HepG2 (cell line): ENCODE measurements around the gene PLXNA4. TPM values are rescaled to one million over a fixed set of nuclear protein-coding genes. Genes with fewer than 3 reads are reported as not detected.

Experiments used
- ATAC-seq: fragments of 200-7000 bp; cut with Tn5 transposase; 3 replicates; pipeline ENCODE4 v1.9.1; 2020; ENCODE audit warnings: mild to moderate bottlenecking, moderate library complexity
- BruUV-seq: library from RNA; stranded (reverse); fragments of 400-500 nt; replicated peaks from 2 replicates; lab custom pipeline; 2021; lab: Mats Ljungman, UMichigan
- CTCF ChIA-PET: fragments of 300-600 bp; formaldehyde crosslinking; extraction: SDS; loops from one replicate; lab custom pipeline; 2021; ENCODE audit warnings: low total read pairs, inconsistent platforms, low intra/inter-chr PET ratio; lab: Yijun Ruan, JAX
- POLR2A ChIA-PET: fragments of 350-600 bp; sonication (Branson Sonifier 250); formaldehyde crosslinking; loops from one replicate; lab custom pipeline; 2020; ENCODE audit warnings: antibody characterized with exemption, inconsistent platforms; lab: Yijun Ruan, JAX
- DNase-seq: peaks from one replicate; pipeline ENCODE4 v3.0.0-alpha.2; 2015; ENCODE audit warnings: low spot score
- FAIRE-seq: peaks from 3 replicates; lab custom pipeline; 2011; peaks lifted over from hg19 to GRCh38; lab: Jason Lieb, UNC
- H2AFZ ChIP-seq: one replicate; pipeline ENCODE4 v1.6.1; 2011; ENCODE audit warnings: low read length, inconsistent platforms
- H3K27ac ChIP-seq: fragments of 300-600 bp; 3 replicates; pipeline ENCODE4 v1.8.0; 2011; ENCODE audit warnings: mixed run types, mild to moderate bottlenecking, mixed read lengths, low read length, inconsistent platforms; ENCODE audit not compliant: insufficient read depth; ENCODE audit errors: extremely low read length
- H3K27me3 ChIP-seq, 2 experiments: fragments of 200-600 bp in 1 of 2; 2 replicates in 1 of 2; 3 replicates in 1 of 2; pipeline versions ENCODE4 v1.6.0 to v1.8.0; 2011; ENCODE audit warnings: low read length in 2 of 2, mild to moderate bottlenecking in 2 of 2, moderate library complexity in 2 of 2, inconsistent platforms in 1 of 2; ENCODE audit not compliant: insufficient read depth in 2 of 2, control insufficient read depth in 1 of 2
- H3K36me3 ChIP-seq, 2 experiments: fragments of 200-600 bp in 1 of 2; replicated peaks in 1 of 2; 2 replicates in 1 of 2; 3 replicates in 1 of 2; pipeline versions ENCODE4 v1.5.1 to v1.8.0; 2011; ENCODE audit warnings: low read length in 2 of 2, inconsistent platforms in 1 of 2; ENCODE audit not compliant: insufficient read depth in 2 of 2, control insufficient read depth in 1 of 2
- H3K4me1 ChIP-seq: 2 replicates; pipeline ENCODE4 v1.5.1; 2012; ENCODE audit warnings: low read length, inconsistent platforms; ENCODE audit not compliant: insufficient read depth
- H3K4me2 ChIP-seq: 2 replicates; pipeline ENCODE4 v1.6.0; 2011; ENCODE audit warnings: low read depth, low read length, inconsistent platforms
- H3K4me3 ChIP-seq, 3 experiments: fragments of 200-600 bp in 1 of 3; sonication (generic), shearing (Covaris generic) in 1 of 3; replicated peaks in 1 of 3; 2 replicates each; pipeline ENCODE4 v1.5.1; 2011 to 2016; ENCODE audit warnings: low read length in 3 of 3, inconsistent platforms in 2 of 3, low read depth in 2 of 3, mild to moderate bottlenecking in 2 of 3, control low read depth in 1 of 3, mixed read lengths in 1 of 3; ENCODE audit not compliant: insufficient read depth in 1 of 3
- H3K79me2 ChIP-seq: one replicate; pipeline ENCODE4 v1.6.1; 2011; ENCODE audit warnings: low read length, inconsistent platforms; ENCODE audit not compliant: insufficient read depth
- H3K9ac ChIP-seq: 2 replicates; pipeline ENCODE4 v1.6.0; 2011; ENCODE audit warnings: mild to moderate bottlenecking, low read depth, low read length, inconsistent platforms; ENCODE audit not compliant: insufficient read depth
- H3K9me3 ChIP-seq: 2 replicates; pipeline ENCODE4 v1.5.1; 2012; ENCODE audit warnings: mild to moderate bottlenecking, low read length
- H4K20me1 ChIP-seq: 2 replicates; pipeline ENCODE4 v1.6.0; 2011; ENCODE audit warnings: inconsistent platforms, mild to moderate bottlenecking, low read length, moderate library complexity; ENCODE audit not compliant: insufficient read depth
- CBX5 ChIP-seq: sonication (generic); formaldehyde crosslinking; IDR thresholded peaks from 2 replicates; pipeline ENCODE4 v1.4.0; 2020; ENCODE audit warnings: missing genetic modification reagents, borderline replicate concordance
- CSRNP1 ChIP-seq: sonication (generic); formaldehyde crosslinking; IDR thresholded peaks from 2 replicates; pipeline ENCODE4 v1.8.1; 2023; ENCODE audit warnings: mild to moderate bottlenecking, missing genetic modification reagents
- ELK4 ChIP-seq: sonication (generic); formaldehyde crosslinking; IDR thresholded peaks from 2 replicates; pipeline ENCODE4 v1.9.0; 2021; ENCODE audit warnings: missing genetic modification reagents, borderline replicate concordance
- FOXA1 ChIP-seq, 2 experiments: fragments of 450-650 bp in 1 of 2; sonication (generic) in 1 of 2; formaldehyde crosslinking in 1 of 2; IDR thresholded peaks; 2 replicates each; pipeline versions ENCODE4 v1.4.0 to v1.6.1; 2016 to 2020; ENCODE audit warnings: missing genetic modification reagents in 1 of 2
- FOXO1 ChIP-seq: sonication (generic); formaldehyde crosslinking; IDR thresholded peaks from 2 replicates; pipeline ENCODE4 v1.4.0; 2020; ENCODE audit warnings: missing genetic modification reagents
- GPBP1L1 ChIP-seq: sonication (generic); formaldehyde crosslinking; IDR thresholded peaks from 2 replicates; pipeline ENCODE4 v1.5.0; 2020; ENCODE audit warnings: mild to moderate bottlenecking, missing genetic modification reagents
- HNF4G ChIP-seq, 2 experiments: sonication (generic) in 1 of 2; formaldehyde crosslinking in 1 of 2; IDR thresholded peaks; 2 replicates each; pipeline versions ENCODE4 v1.4.0 to v1.6.1; 2011 to 2020; ENCODE audit warnings: borderline replicate concordance in 2 of 2, low read depth in 2 of 2, mild to moderate bottlenecking in 2 of 2, low read length in 1 of 2, missing genetic modification reagents in 1 of 2, moderate library complexity in 1 of 2
- KMT2A ChIP-seq: sonication (generic); formaldehyde crosslinking; IDR thresholded peaks from 2 replicates; pipeline ENCODE4 v1.4.0; 2020; ENCODE audit warnings: missing genetic modification reagents
- NR2C2 ChIP-seq: sonication (generic); formaldehyde crosslinking; IDR thresholded peaks from 2 replicates; pipeline ENCODE4 v1.4.0; 2020; ENCODE audit warnings: missing genetic modification reagents, mild to moderate bottlenecking, moderate library complexity, borderline replicate concordance
- POLR2AphosphoS5 ChIP-seq: IDR thresholded peaks from 2 replicates; pipeline ENCODE4 v1.6.1; 2012; ENCODE audit warnings: low read depth, low read length
- SRF ChIP-seq: IDR thresholded peaks from 2 replicates; pipeline ENCODE4 v1.6.1; 2011; ENCODE audit warnings: mild to moderate bottlenecking, low read depth, low read length, moderate library complexity
- SRY ChIP-seq: sonication (generic); formaldehyde crosslinking; IDR thresholded peaks from 2 replicates; pipeline ENCODE4 v1.8.0; 2022; ENCODE audit warnings: mild to moderate bottlenecking, missing genetic modification reagents
- TAF1 ChIP-seq: sonication (generic); formaldehyde crosslinking; IDR thresholded peaks from 2 replicates; pipeline ENCODE4 v1.4.0; 2020; ENCODE audit warnings: missing genetic modification reagents
- TEAD3 ChIP-seq: optimal IDR thresholded peaks from 2 replicates; pipeline ENCODE3; 2016; ENCODE audit warnings: borderline replicate concordance
- THRA ChIP-seq: sonication (generic); formaldehyde crosslinking; IDR thresholded peaks from 2 replicates; pipeline ENCODE4 v1.4.0; 2020; ENCODE audit warnings: missing genetic modification reagents, borderline replicate concordance
- ZIK1 ChIP-seq: sonication (generic); formaldehyde crosslinking; IDR thresholded peaks from 2 replicates; pipeline ENCODE4 v1.5.0; 2020; ENCODE audit warnings: mild to moderate bottlenecking, low read depth, missing genetic modification reagents, borderline replicate concordance
- ZNF703 ChIP-seq: sonication (generic); formaldehyde crosslinking; IDR thresholded peaks from 2 replicates; pipeline ENCODE4 v1.5.1; 2020; ENCODE audit warnings: missing genetic modification reagents, mild to moderate bottlenecking, moderate library complexity, borderline replicate concordance
- ZNF776 ChIP-seq: sonication (generic); formaldehyde crosslinking; IDR thresholded peaks from 2 replicates; pipeline ENCODE4 v1.4.0; 2020; ENCODE audit warnings: mild to moderate bottlenecking, missing genetic modification reagents
- WGBS: methylation state at CpG from one replicate; pipeline ENCODE4 v1.1.6; 2017; ENCODE audit warnings: low lambda C conversion rate; 5-methylcytosine and 5-hydroxymethylcytosine counted together
- in situ Hi-C: cut with HindIII; loops from 2 replicates; pipeline ENCODE4 v1.10.0; 2017; ENCODE audit warnings: low pct_unique_long_range_greater_than_20kb; ENCODE audit not compliant: extremely low pct_ligation_motif_present
- intact Hi-C: fragments of 100-400 bp; cut with micrococcal nuclease; formaldehyde crosslinking; loops from one replicate; pipeline ENCODE4 v1.10.0; 2022; ENCODE audit not compliant: unreplicated experiment
- polyA plus RNA-seq, 8 experiments: library from polyadenylated mRNA; depleted of rRNA in 3 of 8; stranded (reverse) in 7 of 8; unstranded in 1 of 8; fragments of >200 nt; fragmentation: Illumina TruSeq in 4 of 8; extraction: Trizol in 4 of 8; gene quantifications; 2 replicates each; pipeline versions ENCODE4 v1.2.1 to v1.2.3, GENCODE V29; 2011 to 2016; ENCODE audit warnings: low read depth in 4 of 8, missing spikeins in 1 of 8, mixed read lengths in 1 of 8; ENCODE audit not compliant: insufficient read depth in 1 of 8
- total RNA-seq, 5 experiments: library from RNA; depleted of rRNA; stranded (reverse); fragments of >200 nt; fragmentation: Illumina TruSeq; extraction: Trizol; gene quantifications; 2 replicates each; pipeline ENCODE4 v1.2.3, GENCODE V29; 2016; ENCODE audit warnings: low read depth in 1 of 5

PLXNA4 gene
- total and polyA plus RNA-seq, 2 of the 13 experiments (the other 11 are each of a cell fraction or from before 2014, with no cell fraction given): 0.01 to 0.04 TPM

GRCh38 chr7:132218876-132219275 lies 357.4 kb downstream of the PLXNA4 start:
- H3K27me3 ChIP-seq: 0 out of 5 replicates have a peak, but pooled peaks cover 0 to 1% of the 10 kb centered on the region in 2 experiments
- H2AFZ ChIP-seq: no peak overlapping the region
- no peaks in the 10 kb centered on the region for H3K36me3 ChIP-seq
- ATAC-seq (peak; percentile 65), DNase-seq (peak; percentile 89), FAIRE-seq (peak; percentile 47)
- H3K79me2 ChIP-seq: no peaks in the 10 kb centered on the region
- in situ Hi-C loops: no loop called here
- H4K20me1 ChIP-seq: no peaks in the 10 kb centered on the region
- peaks cover 60% of the 10 kb centered on the region for H3K4me1 ChIP-seq
- H3K27ac ChIP-seq: peak overlapping the region; percentile 65
- POLR2A ChIA-PET: interaction anchor here (0.9 to 1.9 kb wide), 3 partner anchors 21 to 33 kb away, joined by 3 to 4 read pairs (median 4); no protein-coding TSS in a partner anchor
- H3K4me2 ChIP-seq: peak overlapping the region; percentile 59
- no TSS peak for BruUV-seq
- no peaks in the 10 kb centered on the region for H3K9me3 ChIP-seq
- intact Hi-C loops: loop anchor here (2.0 kb wide), 1 partner anchor 32 kb away; no protein-coding TSS in a partner anchor
- peak overlapping the region; percentile 51; the same call in 1 of the 2 replicates for H3K9ac ChIP-seq
- WGBS: 0% methylated on average over 4 of the region's 4 CpGs
- CTCF ChIA-PET: no interaction called here
- no peak overlapping the region; a peak in 1 of 6 replicates for H3K4me3 ChIP-seq
- no peak for TF ChIP-seq TAF1 (CRISPR knock-in tag)
- no peak for TF ChIP-seq SRF
- TF ChIP-seq FOXA1 (IDR thresholded peaks at IDR 0.05): no peak
- TF ChIP-seq FOXA1 (CRISPR knock-in tag; IDR thresholded peaks at IDR 0.05): peak; percentile 83
- TF ChIP-seq NR2C2 (CRISPR knock-in tag): no peak
- no peak for TF ChIP-seq ZNF703 (CRISPR knock-in tag)
- TF ChIP-seq POLR2AphosphoS5: no peak
- TF ChIP-seq ELK4 (CRISPR knock-in tag): no peak
- no peak for TF ChIP-seq CSRNP1 (CRISPR knock-in tag)
- TF ChIP-seq THRA (CRISPR knock-in tag): peak; percentile 82; the same call in 1 of the 2 replicates
- no peak for TF ChIP-seq ZNF776 (CRISPR knock-in tag)
- TF ChIP-seq ZIK1 (CRISPR knock-in tag): no peak
- TF ChIP-seq KMT2A: no peak
- TF ChIP-seq FOXO1 (CRISPR knock-in tag): peak; percentile 82; the same call in 1 of the 2 replicates
- no peak for TF ChIP-seq CBX5 (CRISPR knock-in tag)
- TF ChIP-seq SRY: no peak
- no peak for TF ChIP-seq GPBP1L1 (CRISPR knock-in tag)
- TF ChIP-seq TEAD3 (CRISPR knock-in tag): peak; percentile 97
- TF ChIP-seq HNF4G (IDR thresholded peaks at IDR 0.05; ENCODE audit: borderline replicate concordance, low read depth, low read length): no peak
- TF ChIP-seq HNF4G (CRISPR knock-in tag; IDR thresholded peaks at IDR 0.05; ENCODE audit: borderline replicate concordance, low read depth): no peak
